K562 (cell line): ENCODE measurements around the gene UGT2A3. TPM values are rescaled to one million over a fixed set of nuclear protein-coding genes. Genes with fewer than 3 reads are reported as not detected.

Experiments used
- ATAC-seq: fragments of 200-7000 bp; cut with Tn5 transposase; 3 replicates; pipeline ENCODE4 v1.9.1; 2020; ENCODE audit warnings: moderate library complexity
- BruUV-seq: library from RNA; stranded (reverse); fragments of 400-500 nt; replicated peaks from 2 replicates; lab custom pipeline; 2021; lab: Mats Ljungman, UMichigan
- CTCF ChIA-PET: fragments of 300-600 bp; formaldehyde crosslinking; extraction: SDS; loops from one replicate; lab custom pipeline; 2021; ENCODE audit warnings: low intra/inter-chr PET ratio; lab: Yijun Ruan, JAX
- POLR2A ChIA-PET: fragments of 300-600, 350-650 bp; sonication (Branson Sonifier 250); formaldehyde crosslinking; extraction: SDS; loops from one replicate; lab custom pipeline; 2021; ENCODE audit warnings: antibody characterized with exemption, inconsistent platforms; lab: Yijun Ruan, JAX
- DNase-seq, 4 experiments: peaks; one replicate each; pipeline versions ENCODE4 v3.0.0 to v3.0.0-alpha.2; 2011 to 2018; ENCODE audit warnings: low spot score in 3 of 4, mixed read lengths in 3 of 4; ENCODE audit errors: extremely low read depth in 1 of 4
- FAIRE-seq: peaks from 2 replicates; lab custom pipeline; 2011; peaks lifted over from hg19 to GRCh38; lab: Jason Lieb, UNC
- H2AFZ ChIP-seq: 2 replicates; pipeline ENCODE4 v1.6.0; 2011; ENCODE audit warnings: low read depth, low read length, control low read depth, inconsistent platforms
- H3K27ac ChIP-seq: fragments of 200-600 bp; 3 replicates; pipeline ENCODE4 v1.8.0; 2011; ENCODE audit warnings: low read depth, mild to moderate bottlenecking, control low read depth, inconsistent platforms, low read length, moderate library complexity, mixed read lengths; ENCODE audit errors: extremely low read depth
- H3K27me3 ChIP-seq, 2 experiments: fragments of 300-600 bp in 1 of 2; 2 replicates in 1 of 2; 3 replicates in 1 of 2; pipeline versions ENCODE4 v1.6.0 to v1.8.0; 2011; ENCODE audit warnings: inconsistent platforms in 2 of 2, low read length in 2 of 2, mild to moderate bottlenecking in 1 of 2, mixed read lengths in 1 of 2, moderate library complexity in 1 of 2; ENCODE audit not compliant: control insufficient read depth in 2 of 2, insufficient read depth in 2 of 2
- H3K36me3 ChIP-seq: fragments of 300-600 bp; 3 replicates; pipeline ENCODE4 v1.8.0; 2011; ENCODE audit warnings: mild to moderate bottlenecking, low read length, inconsistent platforms; ENCODE audit not compliant: control insufficient read depth, insufficient read depth
- H3K4me1 ChIP-seq, 2 experiments: fragments of 200-600 bp in 1 of 2; replicated peaks in 1 of 2; 2 replicates in 1 of 2; 3 replicates in 1 of 2; pipeline versions ENCODE4 v1.5.1 to v1.8.0; 2011; ENCODE audit warnings: inconsistent platforms in 2 of 2, low read length in 2 of 2, mild to moderate bottlenecking in 1 of 2, mixed read lengths in 1 of 2, moderate library complexity in 1 of 2; ENCODE audit not compliant: control insufficient read depth in 2 of 2, insufficient read depth in 2 of 2
- H3K4me2 ChIP-seq: 2 replicates; pipeline ENCODE4 v1.6.1; 2011; ENCODE audit warnings: low read length, control low read depth, inconsistent platforms, mixed read lengths; ENCODE audit not compliant: insufficient read depth
- H3K4me3 ChIP-seq: fragments of 200-600 bp; sonication (generic), shearing (Covaris generic); 2 replicates; pipeline ENCODE4 v1.5.1; 2016; ENCODE audit warnings: control low read depth, inconsistent platforms
- H3K79me2 ChIP-seq: fragments of 200-600 bp; 3 replicates; pipeline ENCODE4 v1.8.0; 2011; ENCODE audit warnings: low read length, inconsistent platforms; ENCODE audit not compliant: control insufficient read depth, insufficient read depth
- H3K9ac ChIP-seq, 2 experiments: 2 replicates each; pipeline versions ENCODE4 v1.6.0 to v1.6.1; 2011; ENCODE audit warnings: low read depth in 2 of 2, low read length in 2 of 2, control low read depth in 1 of 2, inconsistent platforms in 1 of 2, mild to moderate bottlenecking in 1 of 2, mixed read lengths in 1 of 2; ENCODE audit not compliant: insufficient read depth in 1 of 2
- H3K9me1 ChIP-seq: one replicate; pipeline ENCODE4 v1.6.0; 2011; ENCODE audit warnings: inconsistent platforms, mild to moderate bottlenecking, low read length, moderate library complexity; ENCODE audit not compliant: control insufficient read depth, insufficient read depth
- H3K9me3 ChIP-seq: replicated peaks from 2 replicates; pipeline ENCODE4 v1.5.1; 2011; ENCODE audit warnings: low read depth, low read length, inconsistent platforms; ENCODE audit not compliant: control insufficient read depth, insufficient read depth
- H4K20me1 ChIP-seq: replicated peaks from 2 replicates; pipeline ENCODE4 v1.6.1; 2011; ENCODE audit warnings: low read length, inconsistent platforms, mixed read lengths; ENCODE audit not compliant: control insufficient read depth, insufficient read depth
- ARID1B ChIP-seq: fragments of 450-650 bp; IDR thresholded peaks from 2 replicates; pipeline ENCODE4 v1.6.1; 2016; ENCODE audit warnings: antibody characterized with exemption, mild to moderate bottlenecking, inconsistent platforms
- ATF1 ChIP-seq, 2 experiments: fragments of 450-650 bp in 1 of 2; IDR thresholded peaks; 2 replicates each; pipeline ENCODE4 v1.6.1; 2016; ENCODE audit warnings: missing compliant biosample characterization in 1 of 2, missing genetic modification characterization in 1 of 2
- BRF1 ChIP-seq: IDR thresholded peaks from 3 replicates; pipeline ENCODE4 v1.6.1; 2011; ENCODE audit warnings: borderline replicate concordance, mild to moderate bottlenecking; ENCODE audit not compliant: insufficient read length; ENCODE audit errors: extremely low read depth
- CBFA2T3 ChIP-seq: fragments of 450-650 bp; IDR thresholded peaks from 2 replicates; pipeline ENCODE4 v1.6.1; 2017
- CCNT2 ChIP-seq: IDR thresholded peaks from 2 replicates; pipeline ENCODE4 v1.6.1; 2011; ENCODE audit warnings: borderline replicate concordance, low read depth, mild to moderate bottlenecking, moderate library complexity, mixed read lengths, low read length; ENCODE audit not compliant: insufficient read length; ENCODE audit errors: extremely low read depth
- ELF2 ChIP-seq: fragments of 250-450 bp; sonication (Bioruptor Pico); IDR thresholded peaks from 2 replicates; pipeline ENCODE4 v1.5.0; 2021; ENCODE audit warnings: mild to moderate bottlenecking
- EP300 ChIP-seq: IDR thresholded peaks from 2 replicates; pipeline ENCODE4 v1.6.1; 2012; ENCODE audit warnings: low read length, improper control_type of control experiment
- FOXJ3 ChIP-seq: sonication (generic); formaldehyde crosslinking; IDR thresholded peaks from 2 replicates; pipeline ENCODE4 v1.4.0; 2020; ENCODE audit warnings: mild to moderate bottlenecking, missing genetic modification reagents
- GATA2 ChIP-seq: sonication (generic); formaldehyde crosslinking; IDR thresholded peaks from 2 replicates; pipeline ENCODE4 v1.4.0; 2020; ENCODE audit warnings: mild to moderate bottlenecking, missing genetic modification reagents
- LEF1 ChIP-seq: fragments of 450-650 bp; IDR thresholded peaks from 2 replicates; pipeline ENCODE4 v1.6.1; 2016; ENCODE audit warnings: mild to moderate bottlenecking
- MTA2 ChIP-seq: fragments of 450-650 bp; IDR thresholded peaks from 2 replicates; pipeline ENCODE4 v1.6.1; 2016; ENCODE audit warnings: low read depth
- MYNN ChIP-seq, 2 experiments: sonication (generic); formaldehyde crosslinking in 1 of 2; IDR thresholded peaks; 2 replicates each; pipeline versions ENCODE4 v1.5.0 to v1.6.1; 2016 to 2020; ENCODE audit warnings: antibody characterized with exemption in 1 of 2, missing genetic modification reagents in 1 of 2
- NCOR1 ChIP-seq: fragments of 450-650 bp; IDR thresholded peaks from 2 replicates; pipeline ENCODE4 v1.6.1; 2016; ENCODE audit warnings: mild to moderate bottlenecking, moderate library complexity
- NFIC ChIP-seq: fragments of 450-650 bp; IDR thresholded peaks from 2 replicates; pipeline ENCODE4 v1.6.1; 2017; ENCODE audit warnings: mild to moderate bottlenecking, inconsistent platforms
- SOX6 ChIP-seq: fragments of 450-650 bp; IDR thresholded peaks from 2 replicates; pipeline ENCODE4 v1.6.1; 2014; ENCODE audit warnings: mild to moderate bottlenecking
- TAL1 ChIP-seq: fragments of 450-650 bp; IDR thresholded peaks from 2 replicates; pipeline ENCODE4 v1.6.1; 2016; ENCODE audit warnings: mild to moderate bottlenecking
- TCF3 ChIP-seq: sonication (generic); formaldehyde crosslinking; IDR thresholded peaks from 2 replicates; pipeline ENCODE4 v1.4.0; 2020; ENCODE audit warnings: mild to moderate bottlenecking, missing genetic modification reagents
- TCFL5 ChIP-seq: fragments of 250-450 bp; sonication (Bioruptor Pico); conservative IDR thresholded peaks from 2 replicates; pipeline ENCODE4 v1.6.1; 2021; ENCODE audit warnings: mild to moderate bottlenecking, moderate library complexity, matching md5 sums
- TEAD4 ChIP-seq, 2 experiments: sonication (generic) in 1 of 2; formaldehyde crosslinking in 1 of 2; IDR thresholded peaks; 2 replicates each; pipeline versions ENCODE4 v1.6.1 to v1.8.0; 2012 to 2022; ENCODE audit warnings: borderline replicate concordance in 1 of 2, inconsistent platforms in 1 of 2, low read length in 1 of 2, mild to moderate bottlenecking in 1 of 2, missing genetic modification reagents in 1 of 2
- ZBTB8A ChIP-seq: fragments of 450-650 bp; IDR thresholded peaks from 2 replicates; pipeline ENCODE4 v1.6.1; 2018; ENCODE audit warnings: mild to moderate bottlenecking, moderate library complexity; ENCODE audit not compliant: partially characterized antibody
- ZNF830 ChIP-seq: fragments of 250-450 bp; sonication (Bioruptor Pico); IDR thresholded peaks from 2 replicates; pipeline ENCODE4 v1.5.0; 2021; ENCODE audit warnings: mild to moderate bottlenecking
- WGBS: fragments of 100-300 bp; shearing (Covaris generic); methylation state at CpG from one replicate; pipeline ENCODE4 v1.1.6; 2016; ENCODE audit warnings: low coverage, mixed read lengths; ENCODE audit not compliant: insufficient coverage; ENCODE audit errors: missing lambda C conversion rate; 5-methylcytosine and 5-hydroxymethylcytosine counted together
- in situ Hi-C: fragments of 300-500 bp; cut with MboI; formaldehyde crosslinking; loops from 4 replicates; pipeline ENCODE4 v1.15.0; 2018; ENCODE audit warnings: inconsistent platforms, mixed read lengths
- intact Hi-C: fragments of 100-400 bp; cut with micrococcal nuclease; formaldehyde crosslinking; loops from 2 replicates; pipeline ENCODE4 v1.14.2; 2022
- polyA plus RNA-seq, 8 experiments: library from polyadenylated mRNA; depleted of rRNA in 4 of 8; stranded (reverse) in 5 of 8; unstranded in 3 of 8; fragments of >200 nt; fragmentation: Nextera tagmentation in 2 of 8; fragmentation: Illumina TruSeq in 1 of 8; extraction: Ambion mirVana in 2 of 8; extraction: Trizol in 1 of 8; gene quantifications; 2 replicates each; pipeline versions ENCODE4 v1.2.1 to v1.2.3, GENCODE V29; 2011 to 2014; ENCODE audit warnings: inconsistent platforms in 1 of 8, missing spikeins in 1 of 8
- total RNA-seq, 7 experiments: library from RNA; depleted of rRNA in 6 of 7; stranded (reverse); fragments of >200 nt in 6 of 7; fragmentation: Illumina TruSeq in 2 of 7; extraction: Trizol in 2 of 7; gene quantifications; 2 replicates each; pipeline versions ENCODE4 v1.2.1 to v1.2.3, GENCODE V29; 2011 to 2021; ENCODE audit warnings: low replicate concordance in 1 of 7
- TF ChIP-seq, protein P1 (sequence below): fragments of 450-650 bp; IDR thresholded peaks from 2 replicates; pipeline ENCODE4 v1.6.1; 2014; ENCODE audit warnings: low read depth, mild to moderate bottlenecking, moderate library complexity, borderline replicate concordance

The UGT2A3 gene
- total and polyA plus RNA-seq, 9 of the 15 experiments (the other 6 are each of a cell fraction or from before 2014, with no cell fraction given): not detected

DNA sequence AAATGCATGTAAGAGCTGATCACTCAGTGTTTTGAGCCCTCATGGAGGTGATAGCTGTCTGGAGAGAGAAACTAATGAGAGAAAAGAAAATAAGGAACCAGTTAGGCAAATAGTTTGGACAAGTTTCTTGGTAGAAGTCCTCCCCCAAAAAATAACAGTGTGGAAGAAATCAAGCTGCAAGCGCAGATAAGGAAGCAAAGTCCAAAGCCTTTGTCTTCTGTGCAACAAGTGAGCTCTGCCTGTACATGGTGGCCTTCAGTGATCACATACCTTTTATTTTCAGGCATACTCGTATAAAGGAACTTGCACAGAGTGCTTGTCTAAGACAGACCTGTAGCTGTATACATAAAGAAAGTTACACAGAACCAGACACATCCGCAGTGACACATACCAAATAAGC is 2.5 kb upstream of the UGT2A3 start:
- FAIRE-seq: no peak
- H3K27ac ChIP-seq: peak overlapping the region; percentile 51; the same call in 1 of the 3 replicates

More for the DNA sequence above, 2.5 kb upstream of the UGT2A3 start:
- DNase-seq (peak in 2 of 4 experiments; percentile 7 to 40), ATAC-seq (peak; percentile 33)
- POLR2A ChIA-PET: no interaction called here
- no peaks in the 10 kb centered on the region for H4K20me1 ChIP-seq
- H3K9me3 ChIP-seq: no peaks in the 10 kb centered on the region
- H3K27me3 ChIP-seq: no peaks in the 10 kb centered on the region
- H2AFZ ChIP-seq: 0 out of 2 replicates have a peak overlapping the region, but pooled peaks have one; percentile 27
- TF ChIP-seq BRF1 (no peak), CCNT2 (peak; percentile 27), ATF1 (CRISPR knock-in tag; IDR thresholded peaks at IDR 0.05) (no peak), ATF1 (tag; IDR thresholded peaks at IDR 0.05) (no peak), GATA2 (peak; percentile 50; the same call in 1 of the 2 replicates), TEAD4 (IDR thresholded peaks at IDR 0.05; ENCODE audit: low read length) (peak; percentile 32; the same call in 1 of the 2 replicates), TEAD4 (CRISPR knock-in tag; IDR thresholded peaks at IDR 0.05; ENCODE audit: borderline replicate concordance) (no peak), EP300 (peak; percentile 8; the same call in 1 of the 2 replicates), TAL1 (peak; percentile 46), NFIC (0 out of 2 replicates have a peak, but pooled peaks have one; percentile 7), ZNF830 (CRISPR knock-in tag) (no peak), ZBTB8A (no peak), TCF3 (CRISPR knock-in tag) (peak; percentile 70), CBFA2T3 (peak; percentile 61), MTA2 (0 out of 2 replicates have a peak, but pooled peaks have one; percentile 11), SOX6 (peak; percentile 70), LEF1 (no peak), NCOR1 (0 out of 2 replicates have a peak, but pooled peaks have one; percentile 10), ARID1B (peak; percentile 75), TCFL5 (CRISPR knock-in tag) (no peak), ELF2 (CRISPR knock-in tag) (no peak), FOXJ3 (CRISPR knock-in tag) (no peak), MYNN (IDR thresholded peaks at IDR 0.05) (no peak), MYNN (CRISPR knock-in tag; IDR thresholded peaks at IDR 0.05) (no peak)
- TF ChIP-seq, protein P1, sequence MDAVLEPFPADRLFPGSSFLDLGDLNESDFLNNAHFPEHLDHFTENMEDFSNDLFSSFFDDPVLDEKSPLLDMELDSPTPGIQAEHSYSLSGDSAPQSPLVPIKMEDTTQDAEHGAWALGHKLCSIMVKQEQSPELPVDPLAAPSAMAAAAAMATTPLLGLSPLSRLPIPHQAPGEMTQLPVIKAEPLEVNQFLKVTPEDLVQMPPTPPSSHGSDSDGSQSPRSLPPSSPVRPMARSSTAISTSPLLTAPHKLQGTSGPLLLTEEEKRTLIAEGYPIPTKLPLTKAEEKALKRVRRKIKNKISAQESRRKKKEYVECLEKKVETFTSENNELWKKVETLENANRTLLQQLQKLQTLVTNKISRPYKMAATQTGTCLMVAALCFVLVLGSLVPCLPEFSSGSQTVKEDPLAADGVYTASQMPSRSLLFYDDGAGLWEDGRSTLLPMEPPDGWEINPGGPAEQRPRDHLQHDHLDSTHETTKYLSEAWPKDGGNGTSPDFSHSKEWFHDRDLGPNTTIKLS: no peak
- TF ChIP-seq, all 486 proteins: peak for 12
- no TSS peak for BruUV-seq
- Histone ChIP-seq H3K4me1 (no peaks in the 10 kb centered on the region), H3K9me1 (no peaks in the 10 kb centered on the region), H3K4me3 (no peak overlapping the region), H3K9ac (no peak overlapping the region), H3K79me2 (no peaks in the 10 kb centered on the region), H3K36me3 (no peaks in the 10 kb centered on the region), H3K4me2 (no peak overlapping the region)
- CTCF ChIA-PET: no interaction called here
- in situ Hi-C loops: no loop called here
- intact Hi-C loops: no loop called here
- WGBS: 2% methylated on average over 3 of the region's 3 CpGs
